Activated T-cell treated with anti-CD3 and anti-CD28 coated beads for 24 hours (primary cell): ENCODE data around the gene AFF1.
"Not testable (repeated sequence)": the region's sequence is repeated elsewhere in the genome, so short reads cannot be mapped to it uniquely, and the experiment has no call there.

Experiments
- DNase-seq: peaks from one replicate; pipeline ENCODE4 v3.0.0-alpha.2; 2020; ENCODE audit warnings: low read depth

Gene AFF1

GRCh38 chr4:87055311-87055710 lies 120.5 kb downstream of the AFF1 start:
- DNase-seq: no peak

GRCh38 chr4:87056881-87057280 lies 122.1 kb downstream of the AFF1 start:
- DNase-seq: no peak

GRCh38 chr4:87057835-87058355 lies 123.1 kb downstream of the AFF1 start:
- no peak for DNase-seq

GRCh38 chr4:87058356-87059073 lies 123.7 kb downstream of the AFF1 start:
- DNase-seq: peak; percentile 46

- no peak for DNase-seq
Measured at GRCh38 chr4:87060957-87061356, 126.1 kb downstream of the AFF1 start.

GRCh38 chr4:87065021-87065420 lies 130.2 kb downstream of the AFF1 start:
- DNase-seq: no peak

- DNase-seq: no peak
Measured at GRCh38 chr4:87066403-87067123, 131.8 kb downstream of the AFF1 start.

GRCh38 chr4:87067124-87067885 lies 132.5 kb downstream of the AFF1 start:
- no peak for DNase-seq

- no peak for DNase-seq
Measured at GRCh38 chr4:87068583-87069021, 133.8 kb downstream of the AFF1 start.

- no peak for DNase-seq
Measured at GRCh38 chr4:87069037-87069742, 134.4 kb downstream of the AFF1 start.

- DNase-seq: no peak
Measured at GRCh38 chr4:87071401-87071800, 136.6 kb downstream of the AFF1 start.

GRCh38 chr4:87072545-87072944 lies 137.7 kb downstream of the AFF1 start:
- not testable (repeated sequence) for DNase-seq

- DNase-seq: peak; percentile 46
Measured at GRCh38 chr4:87073199-87074120, 138.6 kb downstream of the AFF1 start.

GRCh38 chr4:87074121-87074488 lies 139.3 kb downstream of the AFF1 start:
- DNase-seq: no peak

- no peak for DNase-seq
Measured at GRCh38 chr4:87075876-87076275, 141.1 kb downstream of the AFF1 start.

GRCh38 chr4:87076690-87077358 lies 142.0 kb downstream of the AFF1 start:
- no peak for DNase-seq

GRCh38 chr4:87077914-87078585 lies 143.2 kb downstream of the AFF1 start:
- DNase-seq: no peak

GRCh38 chr4:87078987-87079486 lies 144.2 kb downstream of the AFF1 start:
- no peak for DNase-seq

GRCh38 chr4:87079967-87080366 lies 145.2 kb downstream of the AFF1 start:
- DNase-seq: no peak

- no peak for DNase-seq
Measured at GRCh38 chr4:87080462-87080861, 145.7 kb downstream of the AFF1 start.
